Measurements from ENCODE around the gene ADORA2B.

DNA sequence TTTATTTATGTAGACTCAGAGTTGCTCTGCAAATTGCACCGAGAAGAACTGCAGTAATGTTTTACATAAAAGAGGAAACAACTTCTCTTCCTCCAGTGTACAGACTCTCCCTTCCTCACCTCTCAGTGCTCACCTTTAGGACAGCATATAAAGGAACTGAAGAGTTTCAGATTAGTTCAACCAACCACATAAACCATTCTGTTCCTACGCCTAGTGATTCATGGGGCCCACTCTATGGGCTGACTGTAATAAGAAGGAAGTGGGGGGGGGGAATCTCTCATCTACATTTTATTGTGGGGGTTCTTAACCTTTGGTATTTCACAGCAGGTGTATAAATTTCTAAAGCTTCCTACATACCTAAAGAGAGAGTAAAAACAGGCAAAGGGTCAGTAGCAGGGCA lies 36.3 kb downstream of the ADORA2B start:
- no peak for TF ChIP-seq CTCF (IDR thresholded peaks at IDR 0.05)
- no peak for TF ChIP-seq POLR2A (IDR thresholded peaks at IDR 0.05)
- no peak for TF ChIP-seq POLR2AphosphoS5 (IDR thresholded peaks at IDR 0.05)
- TF ChIP-seq EP300 (IDR thresholded peaks at IDR 0.05) = no peak
